HG02938 (cell line): Measurements from ENCODE around the gene GFOD1.

Experiments
- ATAC-seq: cut with Tn5 transposase; IDR thresholded peaks from one replicate; pipeline ENCODE4 v1.9.1; 2021; ENCODE audit warnings: mild to moderate bottlenecking, moderate library complexity; ENCODE audit not compliant: unreplicated experiment

The GFOD1 gene

DNA sequence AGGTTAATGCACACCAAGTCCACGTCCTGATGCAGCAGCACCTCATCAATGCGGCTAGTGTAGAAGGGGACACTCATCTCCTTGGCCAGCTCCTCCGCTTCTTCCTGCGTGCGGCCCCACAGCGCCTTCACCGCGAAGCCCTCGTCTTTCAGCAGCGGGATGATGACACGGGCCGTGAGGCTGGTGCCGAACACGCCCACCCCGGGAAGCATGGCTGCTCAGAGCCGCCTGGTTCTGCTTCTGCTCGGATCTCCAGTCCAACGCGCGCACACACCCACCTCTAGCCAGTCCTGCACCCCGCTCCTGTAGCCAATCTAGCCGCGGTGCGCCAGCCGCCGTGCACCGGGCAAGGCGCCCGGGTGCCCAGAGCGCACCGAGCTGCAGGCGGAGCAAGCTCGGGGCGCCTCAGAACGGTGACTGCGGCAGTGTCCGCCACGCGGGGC, 700 bp downstream of the GFOD1 start:
- peak; percentile 32 for ATAC-seq

DNA sequence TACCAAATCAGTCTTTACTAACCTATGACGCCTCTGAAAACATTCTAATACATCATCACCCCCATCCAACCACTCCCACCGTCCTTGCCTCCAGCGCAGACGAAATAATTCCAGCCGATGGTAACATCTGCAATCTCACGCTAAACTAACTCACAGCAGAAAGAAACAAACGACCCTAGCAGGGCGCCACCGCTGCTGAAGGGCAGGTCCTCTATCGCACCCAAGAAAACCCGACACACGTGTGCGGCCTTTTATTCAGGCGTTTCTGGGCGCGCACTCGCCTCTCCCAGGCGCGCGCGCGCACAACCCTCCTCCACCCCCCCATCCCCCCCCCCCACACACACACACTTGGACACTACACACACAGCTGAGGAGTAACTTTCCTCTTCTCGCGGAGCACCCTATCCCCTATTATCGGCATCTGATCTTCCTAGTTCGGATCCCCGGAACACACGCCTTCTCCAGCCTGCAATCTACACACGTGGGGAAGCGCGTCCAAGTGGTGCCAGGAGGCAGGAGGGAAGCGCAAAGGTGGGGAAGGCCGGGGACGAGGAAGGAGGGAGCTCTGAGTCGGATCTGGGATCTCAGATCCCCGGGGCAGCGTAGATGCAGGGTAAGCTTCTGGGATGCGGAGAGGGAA, 1.4 kb downstream of the GFOD1 start:
- ATAC-seq = no peak

DNA sequence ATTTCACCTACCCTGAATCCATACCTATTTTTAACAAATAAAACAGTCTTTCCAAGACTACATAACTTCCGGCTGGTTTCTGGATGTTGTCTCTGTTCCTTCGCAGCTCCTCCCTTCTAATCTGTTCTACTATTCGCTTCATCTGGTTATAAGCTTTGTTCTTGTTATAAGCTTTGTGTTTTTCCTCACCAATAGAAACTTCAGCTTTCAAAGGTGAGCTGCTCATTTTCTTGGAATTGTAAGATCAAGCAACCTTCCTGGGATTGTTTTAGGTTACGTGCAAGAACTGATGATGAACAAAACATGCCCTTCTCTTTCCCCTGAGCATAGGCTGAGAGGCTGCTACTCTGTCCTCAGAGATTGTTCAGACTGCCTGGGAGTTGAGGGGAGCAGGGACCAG, 2.1 kb downstream of the GFOD1 start:
- ATAC-seq = no peak

DNA sequence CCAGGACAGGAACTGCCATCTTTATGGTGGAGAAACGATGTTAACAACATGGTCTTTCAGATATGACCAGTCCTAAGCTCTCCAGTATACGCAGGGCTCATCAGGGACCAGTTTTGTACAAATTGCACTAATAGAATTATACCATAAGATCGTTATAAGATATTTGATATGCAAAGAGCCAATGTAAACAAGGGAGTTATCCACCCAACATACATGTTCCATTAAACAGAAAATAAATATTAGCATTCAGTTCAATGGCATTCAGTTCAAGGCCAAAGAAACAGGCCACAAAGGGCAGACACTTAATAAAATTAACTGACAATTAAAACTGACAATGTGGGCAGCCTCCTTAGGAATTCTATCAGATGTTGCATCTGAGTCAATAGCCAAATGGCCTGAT, 2.6 kb downstream of the GFOD1 start:
- no peak for ATAC-seq

DNA sequence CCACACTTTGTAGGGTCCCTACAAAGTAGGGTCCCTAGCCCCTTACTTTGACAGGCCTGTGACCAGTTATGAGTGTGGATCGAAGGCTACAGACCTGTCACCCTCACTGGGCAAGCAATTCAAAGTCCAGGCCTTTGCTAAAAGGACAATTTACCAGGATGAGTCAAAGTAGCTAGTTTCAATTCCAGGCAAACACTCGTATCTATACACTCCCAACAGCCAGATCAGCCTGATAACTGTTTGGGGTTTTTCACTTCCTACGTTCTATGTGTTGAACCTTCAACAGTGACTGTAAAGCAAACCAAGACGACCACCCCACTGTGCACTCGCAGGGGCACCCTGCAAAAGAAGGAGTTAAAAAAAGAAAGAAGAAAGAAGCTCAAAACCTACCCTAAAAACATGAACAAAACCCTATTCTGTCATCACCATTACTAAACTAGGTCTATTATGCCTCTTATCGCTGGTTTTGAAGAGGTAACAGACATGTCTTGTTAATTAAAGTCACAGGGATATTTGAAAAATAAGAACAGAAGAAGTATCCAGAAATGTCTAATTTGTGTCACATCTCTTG, 3.2 kb downstream of the GFOD1 start:
- no peak for ATAC-seq

DNA sequence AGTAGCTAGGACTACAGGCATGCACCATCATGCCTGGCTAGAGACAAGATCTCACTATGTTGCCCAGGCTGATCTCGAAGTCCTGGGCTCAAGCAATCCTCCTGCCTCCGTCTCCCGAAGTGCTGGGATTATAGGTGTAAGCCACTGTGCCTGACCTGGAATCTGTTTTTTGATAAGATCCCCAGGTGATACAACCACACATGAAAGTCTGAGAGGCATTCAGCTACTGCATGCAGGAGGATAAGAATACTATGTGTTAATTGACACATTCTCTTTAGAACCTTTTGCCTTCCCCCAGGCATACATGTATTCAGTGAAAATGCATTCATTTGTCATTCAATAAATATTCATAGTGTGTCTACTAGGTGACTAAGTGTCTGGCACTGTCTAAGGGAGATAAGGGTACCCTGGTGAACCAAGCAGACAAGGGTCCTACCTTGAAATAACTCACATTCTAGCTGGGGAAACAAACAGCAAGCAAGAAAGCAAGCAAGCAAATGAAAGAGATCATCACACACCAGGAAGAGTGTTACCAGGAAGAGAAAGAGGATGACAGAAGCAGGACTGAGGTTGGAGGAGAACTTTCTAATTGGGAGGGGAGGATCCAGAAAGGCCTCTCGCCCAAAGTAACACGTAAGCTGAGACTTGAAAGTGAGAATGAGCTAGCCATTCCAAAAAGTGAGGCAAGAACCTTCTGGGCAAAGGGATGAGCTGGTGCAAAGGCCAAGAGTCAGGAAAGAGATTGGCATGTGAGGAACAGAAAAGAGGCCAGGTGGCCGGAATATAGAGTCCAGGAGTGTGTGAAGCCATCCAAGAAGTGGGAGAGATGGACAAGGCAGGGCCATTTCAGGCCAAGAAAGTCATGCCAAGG, 6.5 kb downstream of the GFOD1 start:
- ATAC-seq = no peak

GRCh38 chr6:13479971-13480434, 7.4 kb downstream of the GFOD1 start:
- no peak for ATAC-seq

- ATAC-seq = no peak
Measured at GRCh38 chr6:13479206-13479800, 8.1 kb downstream of the GFOD1 start.

DNA sequence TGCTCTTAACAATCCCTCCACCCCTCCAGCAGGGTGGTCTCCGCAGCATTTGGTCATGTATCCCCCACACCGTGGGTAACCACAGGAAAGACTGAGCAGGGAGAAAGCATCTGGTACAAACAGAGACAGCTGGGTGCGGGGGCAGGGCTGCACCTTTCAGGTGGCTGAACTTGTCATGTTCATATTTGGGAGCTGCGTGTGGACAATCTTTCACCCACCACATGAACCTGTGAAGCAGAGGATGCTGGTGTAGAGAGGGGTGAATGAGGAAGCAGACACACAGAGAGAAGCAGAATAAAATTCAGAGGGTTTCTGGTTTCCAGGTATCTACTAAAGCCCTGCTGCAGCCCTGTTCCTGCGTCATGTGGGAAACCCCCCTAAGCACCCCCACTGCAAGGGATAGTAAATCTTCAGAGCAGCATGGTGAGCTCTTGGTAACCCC, 8.9 kb downstream of the GFOD1 start:
- no peak for ATAC-seq

GRCh38 chr6:13474787-13475186, 12.6 kb downstream of the GFOD1 start:
- no peak for ATAC-seq

GRCh38 chr6:13474360-13474759, 13.0 kb downstream of the GFOD1 start:
- no peak for ATAC-seq

DNA sequence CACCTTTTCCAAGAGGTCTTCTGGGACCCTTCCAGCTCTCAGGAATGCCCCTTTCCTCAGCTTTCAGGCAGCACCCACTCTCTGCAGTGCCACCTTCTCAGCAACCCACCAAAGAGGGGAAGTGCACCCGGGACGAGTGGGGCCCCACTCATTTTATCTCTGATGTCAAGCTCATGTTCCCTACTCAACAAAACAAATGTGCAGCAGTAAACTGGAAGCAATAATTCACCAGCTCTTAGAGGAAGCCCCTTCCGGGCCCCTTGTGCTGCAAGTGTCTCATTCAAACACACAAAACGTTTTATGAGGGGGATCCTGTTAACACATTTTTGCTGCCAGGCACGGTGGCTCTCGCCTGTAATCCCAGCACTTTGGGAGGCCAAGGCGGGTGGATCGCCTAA, 13.6 kb downstream of the GFOD1 start:
- no peak for ATAC-seq

- no peak for ATAC-seq
Measured at GRCh38 chr6:13472976-13473767, 14.2 kb downstream of the GFOD1 start.

GRCh38 chr6:13472099-13472498, 15.3 kb downstream of the GFOD1 start:
- ATAC-seq = no peak

GRCh38 chr6:13471184-13471583, 16.2 kb downstream of the GFOD1 start:
- no peak for ATAC-seq

DNA sequence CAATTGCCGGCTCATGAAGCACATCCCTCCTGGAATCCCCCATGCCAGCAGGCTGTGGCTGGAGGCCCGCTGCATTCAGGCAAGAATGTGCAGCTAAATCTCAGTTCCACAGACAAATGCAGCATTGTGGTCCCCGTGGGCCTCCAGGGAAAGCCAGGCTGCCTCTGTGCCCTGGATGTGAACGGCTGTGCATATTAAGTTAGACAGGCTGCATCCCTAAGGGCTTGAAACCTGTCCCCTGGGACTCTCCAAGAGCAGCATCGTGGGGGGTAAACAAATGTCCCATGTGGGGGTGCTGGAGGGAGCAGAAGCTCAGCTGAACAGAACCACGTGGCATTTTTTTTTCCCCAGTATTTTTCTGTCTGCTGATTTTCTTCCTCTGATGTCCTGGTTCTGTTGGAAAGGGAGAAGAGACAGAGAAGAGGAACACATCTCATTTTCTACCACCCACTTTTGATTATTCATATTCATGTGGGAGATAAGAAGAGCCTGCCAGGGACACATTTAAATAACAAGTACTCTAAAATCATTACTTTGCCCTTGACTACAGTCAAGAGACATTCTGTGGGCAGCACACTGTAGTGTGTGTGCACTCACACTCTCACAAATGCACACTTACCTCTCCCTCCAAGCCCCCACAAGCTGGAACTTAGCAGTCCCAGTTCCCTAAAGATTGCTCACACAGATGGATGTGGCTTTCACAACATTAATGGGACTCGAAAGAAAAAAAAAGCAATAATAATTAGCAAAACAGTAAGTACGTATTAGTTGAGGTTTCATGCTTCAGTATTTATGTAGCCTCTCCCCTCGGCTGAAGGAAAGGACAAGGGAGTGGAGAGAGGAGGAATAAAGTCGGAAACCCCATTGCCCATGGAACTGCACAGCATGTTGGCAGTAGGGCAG, 16.9 kb downstream of the GFOD1 start:
- no peak for ATAC-seq

DNA sequence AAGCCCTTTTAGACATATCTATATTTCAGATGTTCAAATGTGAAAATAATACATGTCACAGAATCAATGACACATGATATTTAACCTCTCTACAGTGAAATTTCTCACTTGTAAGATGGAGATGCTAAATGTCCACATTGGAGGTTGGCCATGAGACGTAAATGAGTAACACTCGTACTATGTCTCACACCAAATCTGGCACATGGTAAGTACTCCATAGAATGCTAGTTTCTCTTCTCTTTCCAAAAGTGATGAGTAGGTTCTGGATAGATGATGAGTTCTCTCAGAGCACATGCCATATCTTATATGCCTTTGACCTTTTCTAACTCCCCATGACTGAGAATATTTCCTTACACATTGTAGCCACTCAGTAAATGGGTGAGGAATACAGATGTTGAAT, 17.7 kb downstream of the GFOD1 start:
- ATAC-seq = no peak

DNA sequence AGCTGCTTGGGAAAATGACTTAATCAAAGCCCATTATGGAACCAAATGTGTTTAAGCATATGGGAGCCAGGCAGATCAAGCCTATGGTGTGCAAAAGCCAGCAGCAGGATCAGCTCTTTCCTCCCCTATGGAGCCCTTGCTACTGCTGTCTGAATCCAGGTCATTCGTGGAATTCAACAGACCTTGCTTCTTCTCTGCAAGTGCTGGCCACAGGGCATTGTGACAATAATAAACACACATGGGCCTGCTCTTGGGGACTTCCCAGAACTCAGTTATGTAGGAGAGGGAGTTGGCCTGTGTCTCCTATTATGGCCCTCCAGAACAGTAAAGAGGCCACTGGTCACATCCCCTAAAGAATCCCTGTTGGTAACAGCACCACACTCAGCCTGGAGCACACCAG, 18.6 kb downstream of the GFOD1 start:
- no peak for ATAC-seq

DNA sequence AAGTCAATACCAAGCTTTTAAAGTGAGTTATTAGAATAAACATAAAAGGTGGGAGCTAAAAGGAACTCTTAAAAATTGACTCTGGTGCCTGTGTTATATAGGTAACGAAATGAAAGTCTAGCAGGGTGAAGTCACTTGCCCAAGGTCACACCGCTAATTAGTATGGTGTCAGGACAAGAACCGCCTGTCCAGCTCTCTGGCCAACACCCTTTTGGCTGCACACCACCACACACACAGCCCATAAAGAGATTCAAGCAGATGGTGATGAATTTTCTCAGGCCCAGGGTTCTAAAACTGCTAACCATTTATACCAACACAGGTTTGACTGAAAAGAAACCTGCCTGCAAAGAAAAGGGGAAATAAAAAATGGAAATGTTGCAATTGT, 20.2 kb downstream of the GFOD1 start:
- no peak for ATAC-seq
